ENCODE data around the gene PPP1R15A. TPM values are rescaled to one million over a fixed set of nuclear protein-coding genes. Genes with fewer than 3 reads are reported as not detected.

Gene PPP1R15A
- total and polyA plus RNA-seq, 2 donors (not counting 3 experiments of a cell fraction or from before 2014, with no cell fraction given), result 42.3 to 67.4 TPM

DNA sequence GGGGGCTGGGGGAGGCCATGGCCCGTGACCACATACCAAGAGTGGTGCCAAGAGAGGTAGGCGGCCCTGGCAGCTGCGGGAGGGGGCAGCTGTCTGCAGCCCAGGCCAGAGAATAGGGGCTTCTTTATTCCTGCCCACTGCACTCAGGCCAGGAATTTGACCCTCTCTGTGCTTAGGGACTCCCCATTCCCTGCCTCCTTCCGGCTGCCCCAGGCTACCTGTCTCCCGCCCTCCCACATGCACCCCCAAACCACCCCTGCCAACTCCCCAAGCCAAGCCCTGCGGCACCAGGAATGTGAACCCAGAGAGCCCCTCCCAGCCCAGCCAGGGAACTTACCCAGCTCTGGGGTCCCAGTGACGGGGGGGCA is 4.5 kb upstream of the PPP1R15A start:
- FAIRE-seq (no peak), DNase-seq (ENCODE audit: low read depth, low spot score) (no peak)
- Histone ChIP-seq H3K27ac (ENCODE audit: insufficient read depth, low read depth, low read length) (no peak overlapping the region), H3K36me3 (ENCODE audit: control insufficient read depth in 2 of 2, extremely low read depth in 1 of 2, insufficient read depth in 2 of 2, low read length in 2 of 2) (no peaks in the 10 kb centered on the region), H3K79me2 (ENCODE audit: control insufficient read depth, insufficient read depth, low read length) (peaks cover 4% of the 10 kb centered on the region), H3K27me3 (ENCODE audit: control insufficient read depth in 2 of 2, insufficient read depth in 2 of 2, low read length in 2 of 2) (no peaks in the 10 kb centered on the region), H3K9me1 (replicated peaks; ENCODE audit: control insufficient read depth, extremely low read depth, insufficient read depth, low read length) (no peaks in the 10 kb centered on the region), H3K4me1 (ENCODE audit: control insufficient read depth, extremely low read depth, insufficient read depth, low read length) (peaks cover 9% of the 10 kb centered on the region), H3K4me3 (replicated peaks in 1 of 3; ENCODE audit: insufficient read depth in 1 of 3, low read depth in 1 of 3, low read length in 3 of 3) (peak overlapping the region in 1 of 3 experiments; percentile 23), H3K9ac (replicated peaks; ENCODE audit: extremely low read depth, insufficient read depth, low read length) (no peak overlapping the region), H2AFZ (ENCODE audit: low read depth, low read length) (peak overlapping the region; percentile 73), H3K9me3 (replicated peaks; ENCODE audit: control insufficient read depth, insufficient read depth, low read length) (no peaks in the 10 kb centered on the region), H4K20me1 (replicated peaks; ENCODE audit: control insufficient read depth, extremely low read depth, insufficient read depth, low read length) (no peaks in the 10 kb centered on the region), H3K4me2 (ENCODE audit: insufficient read depth, low read length) (peak overlapping the region; percentile 37)
- BruUV-seq (replicated peaks), result no TSS peak
- ChIA-PET CTCF (interaction anchor here (2.1 to 2.6 kb wide), 2 partner anchors 25 to 72 kb away, joined by 7 to 9 read pairs; no protein-coding TSS in a partner anchor), POLR2A (no interaction called here)
- TF ChIP-seq CTCF (IDR thresholded peaks at IDR 0.05; ENCODE audit: extremely low read depth in 1 of 2, insufficient read depth in 1 of 2, low read depth in 1 of 2, low read length in 2 of 2) (no peak), JUN (IDR thresholded peaks at IDR 0.05; ENCODE audit: borderline replicate concordance, insufficient read depth, insufficient read length, low read depth) (no peak), POLR2AphosphoS5 (IDR thresholded peaks at IDR 0.05; ENCODE audit: insufficient read depth, low read depth, low read length) (no peak), POLR2A (IDR thresholded peaks at IDR 0.05; ENCODE audit: low read depth, low read length) (no peak), MYC (IDR thresholded peaks at IDR 0.05; ENCODE audit: low read depth, low read length) (no peak), GATA2 (IDR thresholded peaks at IDR 0.05; ENCODE audit: insufficient read depth, insufficient read length, low read depth, low read length) (no peak), EZH2 (IDR thresholded peaks at IDR 0.05; ENCODE audit: borderline replicate concordance, low read depth, low read length, severe bottlenecking) (no peak), FOS (IDR thresholded peaks at IDR 0.05; ENCODE audit: borderline replicate concordance, insufficient read depth, low read length) (no peak)
- TF ChIP-seq, protein P1, sequence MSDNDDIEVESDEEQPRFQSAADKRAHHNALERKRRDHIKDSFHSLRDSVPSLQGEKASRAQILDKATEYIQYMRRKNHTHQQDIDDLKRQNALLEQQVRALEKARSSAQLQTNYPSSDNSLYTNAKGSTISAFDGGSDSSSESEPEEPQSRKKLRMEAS (IDR thresholded peaks at IDR 0.05; ENCODE audit: insufficient read depth, insufficient read length), result no peak
- intact Hi-C loops (cut with micrococcal nuclease), result no loop called here
- dilution Hi-C loops (cut with MboI; ENCODE audit: extremely low pct_ligation_motif_present, low sequenced_read_pairs), result no loop called here

All from endothelial cell of umbilical vein (primary cell).